Liver (tissue), 9 donors: ENCODE data around the gene AQP12A. TPM values are rescaled to one million over a fixed set of nuclear protein-coding genes. Genes with fewer than 3 reads are reported as not detected.
"Not testable (repeated sequence)": the region's sequence is repeated elsewhere in the genome, so short reads cannot be mapped to it uniquely, and the experiment has no call there.

ENCODE experiments used
- DNase-seq: peaks from one replicate; pipeline ENCODE4 v3.0.0-alpha.2; 2017; ENCODE audit warnings: low spot score
- H3K27ac ChIP-seq, 2 donors: one replicate each; pipeline ENCODE4 v1.7.0; 2013; ENCODE audit warnings: inconsistent platforms in 2 of 2, low read length in 2 of 2, control low read depth in 1 of 2, low read depth in 1 of 2, mild to moderate bottlenecking in 1 of 2
- H3K27me3 ChIP-seq, 4 donors: one replicate each; pipeline versions ENCODE4 v1.6.1 to v1.7.0; 2013; ENCODE audit warnings: low read length in 3 of 4, inconsistent platforms in 1 of 4, mild to moderate bottlenecking in 1 of 4, moderate library complexity in 1 of 4; ENCODE audit not compliant: control insufficient read depth in 4 of 4, insufficient read depth in 4 of 4
- H3K36me3 ChIP-seq, 4 donors: one replicate each; pipeline versions ENCODE4 v1.6.1 to v1.7.0; 2013; ENCODE audit warnings: low read length in 3 of 4, mild to moderate bottlenecking in 3 of 4, low read depth in 1 of 4, moderate library complexity in 1 of 4; ENCODE audit not compliant: control insufficient read depth in 4 of 4, insufficient read depth in 3 of 4
- H3K4me1 ChIP-seq, 4 donors: one replicate each; pipeline versions ENCODE4 v1.6.1 to v1.7.0; 2013; ENCODE audit warnings: low read length in 3 of 4, mild to moderate bottlenecking in 3 of 4, moderate library complexity in 1 of 4; ENCODE audit not compliant: control insufficient read depth in 4 of 4, insufficient read depth in 4 of 4
- H3K4me3 ChIP-seq, 3 donors: one replicate each; pipeline versions ENCODE4 v1.6.1 to v1.7.0; 2013; ENCODE audit warnings: low read length in 3 of 3, control low read depth in 1 of 3, low read depth in 1 of 3, mild to moderate bottlenecking in 1 of 3
- H3K9ac ChIP-seq, 2 donors: one replicate each; pipeline ENCODE4 v1.7.0; 2013; ENCODE audit warnings: low read length in 2 of 2, mild to moderate bottlenecking in 2 of 2, moderate library complexity in 2 of 2, control low read depth in 1 of 2, low read depth in 1 of 2
- H3K9me3 ChIP-seq, 4 donors: one replicate each; pipeline versions ENCODE4 v1.6.1 to v1.7.0; 2013; ENCODE audit warnings: low read length in 3 of 4; ENCODE audit not compliant: control insufficient read depth in 4 of 4
- REST ChIP-seq: IDR thresholded peaks from 2 replicates; pipeline ENCODE4 v1.6.1; 2016; ENCODE audit warnings: antibody characterized with exemption, mild to moderate bottlenecking
- WGBS: extraction: QIAGEN DNeasy Blood & Tissue Kit; methylation state at CpG from one replicate; pipeline ENCODE4 v1.1.7; 2013; 5-methylcytosine and 5-hydroxymethylcytosine counted together
- polyA plus RNA-seq, 2 donors: library from polyadenylated mRNA; stranded (reverse) in 1 of 2; unstranded in 1 of 2; fragments of 200-250 nt in 1 of 2; fragments of >200 nt in 1 of 2; fragmentation: Nextera tagmentation in 1 of 2; extraction: Ambion mirVana in 1 of 2; gene quantifications; one replicate each; pipeline versions ENCODE4 v1.2.1 to v1.2.3, GENCODE V29; 2013 to 2015
- total RNA-seq, 2 donors: library from RNA; depleted of rRNA; stranded (reverse); fragments of >200 nt; gene quantifications; one replicate each; pipeline ENCODE4 v1.2.3, GENCODE V29; 2014
- donor health status: healthy.
- donor health status: healthy.
- donor health status: healthy.
- donor health status: healthy.
- donor health status: healthy.

AQP12A gene
- total and polyA plus RNA-seq, 4 donors = not detected

- TF ChIP-seq REST = no peak
These were observed 18.9 kb upstream of the AQP12A start (continued) for GRCh38 chr2:240672701-240673190.

GRCh38 chr2:240674461-240675184 is 17.0 kb upstream of the AQP12A start:
- not testable (repeated sequence) for H3K27ac ChIP-seq, DNase-seq, H3K36me3 ChIP-seq, H3K4me3 ChIP-seq, H3K9me3 ChIP-seq, H3K27me3 ChIP-seq, H3K9ac ChIP-seq, H3K4me1 ChIP-seq
- 39% methylated on average over 12 of the region's 16 CpGs for WGBS

- not testable (repeated sequence) for H3K4me1 ChIP-seq, H3K36me3 ChIP-seq, DNase-seq, H3K27ac ChIP-seq, H3K4me3 ChIP-seq, H3K27me3 ChIP-seq, H3K9ac ChIP-seq, H3K9me3 ChIP-seq
- no CpG with 5 or more reads among the region's 24 CpGs for WGBS
These were observed 16.3 kb upstream of the AQP12A start for GRCh38 chr2:240675345-240675744.

GRCh38 chr2:240678043-240678442 is 13.6 kb upstream of the AQP12A start:
- H3K36me3 ChIP-seq, H3K9me3 ChIP-seq, H3K27me3 ChIP-seq, H3K4me3 ChIP-seq, H3K9ac ChIP-seq, H3K27ac ChIP-seq, H3K4me1 ChIP-seq, DNase-seq: not testable (repeated sequence)
- 70% methylated on average over 6 of the region's 14 CpGs for WGBS

- not testable (repeated sequence) for DNase-seq, H3K4me1 ChIP-seq, H3K27me3 ChIP-seq, H3K9ac ChIP-seq, H3K27ac ChIP-seq, H3K9me3 ChIP-seq, H3K4me3 ChIP-seq, H3K36me3 ChIP-seq
- WGBS = no CpG with 5 or more reads among the region's 19 CpGs
These were observed 12.8 kb upstream of the AQP12A start for GRCh38 chr2:240678909-240679308.

GRCh38 chr2:240680185-240680584 is 11.5 kb upstream of the AQP12A start:
- not testable (repeated sequence) for H3K9ac ChIP-seq, H3K4me1 ChIP-seq, H3K36me3 ChIP-seq, H3K27ac ChIP-seq, H3K4me3 ChIP-seq, H3K9me3 ChIP-seq, DNase-seq, H3K27me3 ChIP-seq
- 27% methylated on average over 2 of the region's 11 CpGs for WGBS

- WGBS = 88% methylated on average over 35 of the region's 37 CpGs
- H3K27ac ChIP-seq, H3K4me1 ChIP-seq, H3K4me3 ChIP-seq, H3K9me3 ChIP-seq, H3K27me3 ChIP-seq, DNase-seq, H3K36me3 ChIP-seq, H3K9ac ChIP-seq: not testable (repeated sequence)
These were observed 9.0 kb upstream of the AQP12A start, which contains the start of gene AQP12B for GRCh38 chr2:240682431-240683224. TSS of gene AQP12B (minus strand) at chr2:240682885. CDS start at chr2:240682837, 48 bp downstream.
